Measurements from ENCODE around the gene FAM181B. TPM values are rescaled to one million over a fixed set of nuclear protein-coding genes. Genes with fewer than 3 reads are reported as not detected.

The FAM181B gene
- total RNA-seq, 2 experiments from 2014 or later: not detected

GRCh38 chr11:82754410-82754809, 20.7 kb upstream of the FAM181B start:
- Mint-ChIP-seq H3K4me3 (no peak overlapping the region), H3K27ac (no peak overlapping the region), H3K27me3 (peaks cover 12% of the 10 kb centered on the region), H3K9me3 (no peaks in the 10 kb centered on the region), H3K36me3 (no peaks in the 10 kb centered on the region), H3K4me1 (peaks cover 30% of the 10 kb centered on the region)
- ATAC-seq (ENCODE audit: low read depth) (no peak), DNase-seq (no peak)
- POLR2A ChIA-PET: no interaction called here

GRCh38 chr11:82753921-82754320, 20.3 kb upstream of the FAM181B start:
- no peaks in the 10 kb centered on the region for H3K9me3 Mint-ChIP-seq
- POLR2A ChIA-PET: no interaction called here

GRCh38 chr11:82752801-82753200, 19.1 kb upstream of the FAM181B start:
- Mint-ChIP-seq H3K9me3 (no peaks in the 10 kb centered on the region), H3K27ac (no peak overlapping the region), H3K27me3 (peaks cover 12% of the 10 kb centered on the region), H3K4me3 (no peak overlapping the region), H3K4me1 (peaks cover 26% of the 10 kb centered on the region), H3K36me3 (no peaks in the 10 kb centered on the region)
- DNase-seq (no peak), ATAC-seq (ENCODE audit: low read depth) (no peak)
- POLR2A ChIA-PET: no interaction called here

More at GRCh38 chr11:82753921-82754320, 20.3 kb upstream of the FAM181B start:
- Mint-ChIP-seq H3K36me3 (no peaks in the 10 kb centered on the region), H3K4me1 (peaks cover 30% of the 10 kb centered on the region), H3K4me3 (no peak overlapping the region), H3K27ac (no peak overlapping the region), H3K27me3 (peaks cover 12% of the 10 kb centered on the region)
- ATAC-seq (ENCODE audit: low read depth): no peak
- DNase-seq: no peak

- peak; percentile 37 for DNase-seq
- Mint-ChIP-seq H3K4me3 (peak overlapping the region; percentile 55), H3K27me3 (peaks cover 16% of the 10 kb centered on the region), H3K4me1 (peaks cover 17% of the 10 kb centered on the region), H3K9me3 (peaks cover 1% of the 10 kb centered on the region), H3K36me3 (no peaks in the 10 kb centered on the region), H3K27ac (peak overlapping the region; percentile 57)
- ATAC-seq (ENCODE audit: low read depth): peak; percentile 87
- POLR2A ChIA-PET: no interaction called here
These were observed 17.0 kb upstream of the FAM181B start for GRCh38 chr11:82750643-82751139.

GRCh38 chr11:82747471-82747870, 13.8 kb upstream of the FAM181B start:
- Mint-ChIP-seq H3K27me3 (peaks cover 23% of the 10 kb centered on the region), H3K36me3 (no peaks in the 10 kb centered on the region), H3K4me1 (peaks cover 17% of the 10 kb centered on the region), H3K4me3 (no peak overlapping the region), H3K27ac (no peak overlapping the region), H3K9me3 (peaks cover 1% of the 10 kb centered on the region)
- no peak for DNase-seq
- POLR2A ChIA-PET: no interaction called here
- ATAC-seq (ENCODE audit: low read depth): no peak

- H3K27ac Mint-ChIP-seq: no peak overlapping the region
- peaks cover 42% of the 10 kb centered on the region for H3K27me3 Mint-ChIP-seq
- no peak for DNase-seq
- H3K4me1 Mint-ChIP-seq: no peaks in the 10 kb centered on the region
- POLR2A ChIA-PET: no interaction called here
- no peaks in the 10 kb centered on the region for H3K9me3 Mint-ChIP-seq
- no peak for ATAC-seq (ENCODE audit: low read depth)
- H3K36me3 Mint-ChIP-seq: no peaks in the 10 kb centered on the region
- H3K4me3 Mint-ChIP-seq: no peak overlapping the region
These were observed 4.4 kb upstream of the FAM181B start for GRCh38 chr11:82738091-82738490.

GRCh38 chr11:82734120-82734479, 436 bp upstream of the FAM181B start:
- ATAC-seq (ENCODE audit: low read depth) (no peak), DNase-seq (no peak)
- H3K4me1 Mint-ChIP-seq: peaks cover 3% of the 10 kb centered on the region
- H3K36me3 Mint-ChIP-seq: no peaks in the 10 kb centered on the region
- H3K27me3 Mint-ChIP-seq: peaks cover 56% of the 10 kb centered on the region
- no peak overlapping the region for H3K27ac Mint-ChIP-seq
- H3K9me3 Mint-ChIP-seq: no peaks in the 10 kb centered on the region
- peak overlapping the region; percentile 69 for H3K4me3 Mint-ChIP-seq
- POLR2A ChIA-PET: no interaction called here

GRCh38 chr11:82732734-82733443, 775 bp downstream of the FAM181B start:
- Mint-ChIP-seq H3K27me3 (peaks cover 56% of the 10 kb centered on the region), H3K4me1 (peaks cover 3% of the 10 kb centered on the region), H3K9me3 (no peaks in the 10 kb centered on the region), H3K27ac (no peak overlapping the region), H3K4me3 (peak overlapping the region; percentile 69), H3K36me3 (no peaks in the 10 kb centered on the region)
- POLR2A ChIA-PET: no interaction called here
- peak; percentile 43 for ATAC-seq (ENCODE audit: low read depth)
- peak; percentile 57 for DNase-seq

- no peaks in the 10 kb centered on the region for H3K36me3 Mint-ChIP-seq
- DNase-seq (no peak), ATAC-seq (ENCODE audit: low read depth) (no peak)
- peaks cover 56% of the 10 kb centered on the region for H3K27me3 Mint-ChIP-seq
- POLR2A ChIA-PET: no interaction called here
- H3K4me1 Mint-ChIP-seq: peaks cover 3% of the 10 kb centered on the region
- no peaks in the 10 kb centered on the region for H3K9me3 Mint-ChIP-seq
- no peak overlapping the region for H3K27ac Mint-ChIP-seq
- peak overlapping the region; percentile 19 for H3K4me3 Mint-ChIP-seq
These were observed 1.3 kb downstream of the FAM181B start for GRCh38 chr11:82732348-82732733.

- H3K27ac Mint-ChIP-seq: no peak overlapping the region
- ATAC-seq (ENCODE audit: low read depth): no peak
- no peak for DNase-seq
- H3K4me1 Mint-ChIP-seq: peaks cover 3% of the 10 kb centered on the region
- POLR2A ChIA-PET: no interaction called here
- H3K27me3 Mint-ChIP-seq: peaks cover 59% of the 10 kb centered on the region
- H3K9me3 Mint-ChIP-seq: no peaks in the 10 kb centered on the region
- no peaks in the 10 kb centered on the region for H3K36me3 Mint-ChIP-seq
- H3K4me3 Mint-ChIP-seq: peak overlapping the region; percentile 6
These were observed 1.9 kb downstream of the FAM181B start for GRCh38 chr11:82731691-82732277.

- peaks cover 57% of the 10 kb centered on the region for H3K27me3 Mint-ChIP-seq
- H3K9me3 Mint-ChIP-seq: no peaks in the 10 kb centered on the region
- peaks cover 3% of the 10 kb centered on the region for H3K4me1 Mint-ChIP-seq
- no peaks in the 10 kb centered on the region for H3K36me3 Mint-ChIP-seq
- H3K27ac Mint-ChIP-seq: no peak overlapping the region
- DNase-seq: no peak
- ATAC-seq (ENCODE audit: low read depth): no peak
- no peak overlapping the region for H3K4me3 Mint-ChIP-seq
- POLR2A ChIA-PET: no interaction called here
These were observed 2.9 kb downstream of the FAM181B start for GRCh38 chr11:82730754-82731153.

- POLR2A ChIA-PET: no interaction called here
- H3K36me3 Mint-ChIP-seq: no peaks in the 10 kb centered on the region
- DNase-seq (no peak), ATAC-seq (ENCODE audit: low read depth) (no peak)
- no peaks in the 10 kb centered on the region for H3K9me3 Mint-ChIP-seq
- peaks cover 3% of the 10 kb centered on the region for H3K4me1 Mint-ChIP-seq
- H3K4me3 Mint-ChIP-seq: no peak overlapping the region
- no peak overlapping the region for H3K27ac Mint-ChIP-seq
- H3K27me3 Mint-ChIP-seq: peaks cover 57% of the 10 kb centered on the region
These were observed 3.4 kb downstream of the FAM181B start for GRCh38 chr11:82730286-82730685.

GRCh38 chr11:82724026-82724425, 9.6 kb downstream of the FAM181B start:
- no peak for ATAC-seq (ENCODE audit: low read depth)
- DNase-seq: no peak
- Mint-ChIP-seq H3K9me3 (no peaks in the 10 kb centered on the region), H3K27ac (no peak overlapping the region), H3K4me3 (no peak overlapping the region), H3K36me3 (no peaks in the 10 kb centered on the region), H3K4me1 (no peaks in the 10 kb centered on the region), H3K27me3 (peaks cover 15% of the 10 kb centered on the region)
- POLR2A ChIA-PET: no interaction called here

GRCh38 chr11:82722231-82722630, 11.4 kb downstream of the FAM181B start:
- H3K4me1 Mint-ChIP-seq: peaks cover 1% of the 10 kb centered on the region
- no peaks in the 10 kb centered on the region for H3K36me3 Mint-ChIP-seq
- DNase-seq (no peak), ATAC-seq (ENCODE audit: low read depth) (no peak)
- no peaks in the 10 kb centered on the region for H3K9me3 Mint-ChIP-seq
- POLR2A ChIA-PET: no interaction called here
- no peak overlapping the region for H3K4me3 Mint-ChIP-seq
- no peak overlapping the region for H3K27ac Mint-ChIP-seq
- peaks cover 10% of the 10 kb centered on the region for H3K27me3 Mint-ChIP-seq

Measured in activated naive CD8-positive, alpha-beta T cell treated with anti-CD3 and anti-CD28 coated beads, Interleukin-2, amount 10 ng/mL, durations not matched to agents 7 days and 5 days (primary cell).